Islet precursor cell (in vitro differentiated cells): ENCODE results near the gene HFM1.
A peak's percentile ranks its signal among the peaks of the same experiment; 100 is the strongest.
"Not testable (repeated sequence)": the region's sequence is repeated elsewhere in the genome, so short reads cannot be mapped to it uniquely, and the experiment has no call there.

Experiments
- DNase-seq: peaks from one replicate; pipeline ENCODE4 v3.0.0-alpha.2; 2018

Gene HFM1

GRCh38 chr1:91372230-91372629, 32.4 kb downstream of the HFM1 start:
- not testable (repeated sequence) for DNase-seq

GRCh38 chr1:91349524-91349923, 55.1 kb downstream of the HFM1 start:
- no peak for DNase-seq

- DNase-seq, result no peak
These were observed 57.8 kb downstream of the HFM1 start for GRCh38 chr1:91346824-91347223.

GRCh38 chr1:91345395-91346005, 59.1 kb downstream of the HFM1 start:
- DNase-seq, result no peak

GRCh38 chr1:91338501-91338900, 66.1 kb downstream of the HFM1 start:
- DNase-seq, result no peak

GRCh38 chr1:91335603-91336002, 69.0 kb downstream of the HFM1 start:
- DNase-seq, result no peak

- no peak for DNase-seq
These were observed 69.8 kb downstream of the HFM1 start for GRCh38 chr1:91334856-91335255.

- DNase-seq, result no peak
These were observed 79.2 kb downstream of the HFM1 start for GRCh38 chr1:91325456-91325855.

GRCh38 chr1:91314643-91315042, 90.0 kb downstream of the HFM1 start:
- DNase-seq, result no peak

- DNase-seq, result no peak
These were observed 93.0 kb downstream of the HFM1 start for GRCh38 chr1:91311672-91312071.

GRCh38 chr1:91308544-91308943, 96.1 kb downstream of the HFM1 start:
- DNase-seq, result no peak

- no peak for DNase-seq
These were observed 96.7 kb downstream of the HFM1 start for GRCh38 chr1:91307784-91308409.

- DNase-seq, result no peak
These were observed 101.5 kb downstream of the HFM1 start for GRCh38 chr1:91303165-91303564.

GRCh38 chr1:91288843-91289553, 115.6 kb downstream of the HFM1 start:
- DNase-seq, result not testable (repeated sequence)

- DNase-seq, result not testable (repeated sequence)
These were observed 117.7 kb downstream of the HFM1 start for GRCh38 chr1:91286962-91287317.

- DNase-seq, result not testable (repeated sequence)
These were observed 118.2 kb downstream of the HFM1 start for GRCh38 chr1:91286259-91286961.

GRCh38 chr1:91283421-91283726, 121.3 kb downstream of the HFM1 start:
- DNase-seq, result no peak

- peak; percentile 73 for DNase-seq
These were observed 121.8 kb downstream of the HFM1 start for GRCh38 chr1:91282695-91283420.

- no peak for DNase-seq
These were observed 122.9 kb downstream of the HFM1 start for GRCh38 chr1:91281782-91282181.

GRCh38 chr1:91278754-91279153, 125.9 kb downstream of the HFM1 start:
- no peak for DNase-seq

- DNase-seq, result no peak
These were observed 130.8 kb downstream of the HFM1 start for GRCh38 chr1:91273875-91274274.

- no peak for DNase-seq
These were observed 143.0 kb downstream of the HFM1 start for GRCh38 chr1:91261655-91262054.

- DNase-seq, result no peak
These were observed 159.2 kb downstream of the HFM1 start for GRCh38 chr1:91245435-91245834.
